HG03097 (cell line): Measurements from ENCODE around the gene GPR183.
A peak's percentile ranks its signal among the peaks of the same experiment; 100 is the strongest.

ENCODE experiments used
- ATAC-seq: cut with Tn5 transposase; IDR thresholded peaks from one replicate; pipeline ENCODE4 v1.9.1; 2021; ENCODE audit not compliant: unreplicated experiment, low FRiP score

The GPR183 gene

GRCh38 chr13:99339736-99340397 is 32.7 kb upstream of the GPR183 start:
- no peak for ATAC-seq

GRCh38 chr13:99339230-99339721 is 32.1 kb upstream of the GPR183 start:
- no peak for ATAC-seq

- ATAC-seq = peak; percentile 70
Measured at GRCh38 chr13:99335603-99336002, 28.4 kb upstream of the GPR183 start.

DNA sequence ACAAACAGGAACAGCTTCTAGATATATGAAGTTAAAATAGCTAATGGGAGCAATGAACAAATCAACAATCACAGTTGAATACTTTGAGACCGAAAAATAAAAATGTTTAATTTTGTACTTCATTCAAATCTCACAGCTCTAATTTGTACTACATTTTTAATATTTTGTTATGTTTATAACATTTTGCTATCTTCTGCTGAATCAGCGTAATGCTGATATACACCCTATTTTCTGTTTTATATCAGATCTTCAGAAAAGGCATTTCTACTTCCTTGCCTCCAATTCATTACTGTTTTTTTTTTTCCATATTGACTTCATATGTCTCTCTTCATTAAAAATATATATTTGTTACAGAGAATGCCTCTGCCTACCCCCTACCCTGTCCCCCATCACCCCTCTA is 27.9 kb upstream of the GPR183 start:
- no peak for ATAC-seq

- ATAC-seq = no peak
Measured at GRCh38 chr13:99334221-99334620, 27.0 kb upstream of the GPR183 start.

DNA sequence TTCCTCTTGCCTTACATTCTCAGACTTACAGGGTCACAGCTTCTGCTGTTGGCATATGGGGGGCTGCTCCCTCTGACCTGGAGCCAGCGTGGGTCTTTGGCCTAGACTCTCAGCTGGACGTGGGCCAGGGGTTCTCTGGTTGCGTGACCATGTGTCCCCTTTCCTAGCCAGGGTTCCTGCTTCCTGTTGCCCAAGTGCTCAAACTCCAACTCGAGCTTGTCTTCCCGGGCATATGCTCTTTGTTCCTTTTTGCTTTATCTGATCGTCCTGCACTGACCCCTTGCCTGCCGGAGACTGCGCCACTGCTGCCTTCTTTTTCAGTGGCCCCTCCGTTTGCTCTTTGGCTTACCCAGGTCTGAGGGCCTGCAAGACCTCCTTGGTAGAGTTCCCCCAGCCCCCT is 25.3 kb upstream of the GPR183 start:
- ATAC-seq = no peak

DNA sequence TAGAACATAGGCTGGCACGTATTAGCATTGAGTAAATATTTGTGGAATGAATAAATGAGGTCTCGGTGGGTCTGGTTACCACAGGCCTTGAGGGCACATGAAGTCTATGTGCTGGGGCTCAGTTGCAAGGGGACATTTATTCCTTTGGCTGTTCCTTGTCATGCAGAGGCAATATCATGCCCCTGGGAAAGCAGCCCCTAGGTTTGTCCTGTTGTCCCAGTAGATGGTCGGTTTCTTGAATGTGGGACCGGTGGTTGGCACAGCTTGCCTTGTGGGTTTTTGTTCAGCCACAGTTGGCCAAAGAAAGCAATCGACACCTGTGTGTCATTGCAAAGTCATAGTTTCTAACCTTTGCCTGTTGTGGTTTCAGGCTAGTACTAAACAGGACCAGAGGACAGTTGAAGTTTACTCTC is 24.7 kb upstream of the GPR183 start:
- ATAC-seq = peak; percentile 78

DNA sequence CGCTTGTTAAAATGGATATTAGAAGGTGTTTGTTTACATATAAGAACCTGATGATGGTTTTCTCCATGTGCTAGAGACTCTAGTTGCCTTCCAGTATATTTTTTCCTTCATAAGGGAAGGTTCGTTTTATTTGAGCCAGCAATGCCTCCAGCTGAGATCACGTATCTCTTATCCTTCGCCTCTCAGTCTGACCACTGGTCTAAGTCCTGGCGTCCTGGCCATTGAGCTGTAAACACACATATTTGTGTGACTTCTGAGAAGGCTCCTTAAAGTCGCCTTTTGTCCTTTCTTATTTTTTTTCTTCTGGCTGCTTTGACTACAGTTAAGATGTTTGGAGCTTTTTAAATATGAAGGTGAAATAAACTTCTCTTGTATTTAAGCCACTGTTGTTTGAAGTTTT is 23.7 kb upstream of the GPR183 start:
- no peak for ATAC-seq

- ATAC-seq = no peak
Measured at GRCh38 chr13:99329477-99329876, 22.3 kb upstream of the GPR183 start.

DNA sequence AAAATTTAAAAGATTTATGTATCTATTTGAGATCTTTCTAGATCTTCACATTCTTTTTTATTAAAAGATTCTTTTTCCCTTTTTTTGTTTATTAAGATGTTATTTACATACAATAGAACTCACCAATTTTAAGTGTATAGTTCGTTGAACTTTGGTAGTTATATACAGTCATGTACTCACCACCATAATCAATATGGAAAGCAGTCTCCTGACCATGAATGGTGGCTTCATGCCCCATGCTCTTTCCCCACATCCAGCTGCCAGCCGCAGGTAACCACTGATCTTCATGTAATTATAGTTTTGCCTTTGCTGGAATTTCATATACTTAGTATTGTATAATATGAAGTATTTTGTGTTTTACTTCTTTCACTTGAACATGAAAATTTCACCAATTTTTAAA is 20.6 kb upstream of the GPR183 start:
- no peak for ATAC-seq

- ATAC-seq = no peak
Measured at GRCh38 chr13:99327126-99327525, 19.9 kb upstream of the GPR183 start.

- ATAC-seq = no peak
Measured at GRCh38 chr13:99326012-99326411, 18.8 kb upstream of the GPR183 start.

- ATAC-seq = no peak
Measured at GRCh38 chr13:99323488-99323887, 16.3 kb upstream of the GPR183 start.

GRCh38 chr13:99322297-99323103 is 15.3 kb upstream of the GPR183 start:
- ATAC-seq = peak; percentile 61

- ATAC-seq = no peak
Measured at GRCh38 chr13:99321709-99322108, 14.5 kb upstream of the GPR183 start.

GRCh38 chr13:99320693-99321481 is 13.7 kb upstream of the GPR183 start:
- ATAC-seq = no peak

- no peak for ATAC-seq
Measured at GRCh38 chr13:99316657-99317256, 9.6 kb upstream of the GPR183 start.

DNA sequence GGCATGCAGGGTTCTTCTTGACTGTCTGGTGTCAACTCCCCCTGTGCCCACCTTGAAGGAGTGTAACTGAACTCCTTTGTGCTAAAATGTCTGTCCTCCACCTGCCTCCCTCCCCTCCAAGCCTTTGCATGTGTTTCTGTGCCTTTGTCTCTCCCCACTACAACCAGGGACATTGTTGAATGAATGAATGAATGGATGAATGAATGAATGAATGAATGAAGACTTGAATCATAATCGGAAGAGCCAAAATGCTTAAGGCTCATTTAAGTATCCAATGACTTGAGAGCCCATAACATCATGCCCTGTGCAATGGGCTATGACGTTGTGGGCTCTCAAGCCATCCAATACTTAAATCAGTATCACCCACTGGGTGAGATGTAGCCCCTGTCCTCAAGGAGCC is 9.0 kb upstream of the GPR183 start:
- ATAC-seq = no peak

DNA sequence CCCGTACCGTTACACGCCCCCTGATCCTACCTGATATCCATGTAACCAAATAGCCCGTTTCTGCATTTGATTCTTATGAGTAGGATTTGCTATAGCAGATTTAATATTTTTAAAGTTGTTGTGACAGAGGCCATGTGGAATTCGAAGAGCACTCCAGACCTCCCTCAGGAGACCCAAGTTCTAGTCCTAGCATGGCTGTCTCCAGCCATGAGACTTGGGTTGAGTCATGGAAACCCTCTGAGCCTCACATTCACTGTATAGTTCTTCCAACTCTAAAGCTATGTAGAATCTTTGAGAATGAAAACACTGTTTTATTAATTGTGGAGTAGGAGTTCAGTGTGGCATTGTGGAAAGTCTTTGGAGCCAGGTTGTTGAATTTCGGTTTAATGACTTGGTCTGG is 8.0 kb upstream of the GPR183 start:
- no peak for ATAC-seq

DNA sequence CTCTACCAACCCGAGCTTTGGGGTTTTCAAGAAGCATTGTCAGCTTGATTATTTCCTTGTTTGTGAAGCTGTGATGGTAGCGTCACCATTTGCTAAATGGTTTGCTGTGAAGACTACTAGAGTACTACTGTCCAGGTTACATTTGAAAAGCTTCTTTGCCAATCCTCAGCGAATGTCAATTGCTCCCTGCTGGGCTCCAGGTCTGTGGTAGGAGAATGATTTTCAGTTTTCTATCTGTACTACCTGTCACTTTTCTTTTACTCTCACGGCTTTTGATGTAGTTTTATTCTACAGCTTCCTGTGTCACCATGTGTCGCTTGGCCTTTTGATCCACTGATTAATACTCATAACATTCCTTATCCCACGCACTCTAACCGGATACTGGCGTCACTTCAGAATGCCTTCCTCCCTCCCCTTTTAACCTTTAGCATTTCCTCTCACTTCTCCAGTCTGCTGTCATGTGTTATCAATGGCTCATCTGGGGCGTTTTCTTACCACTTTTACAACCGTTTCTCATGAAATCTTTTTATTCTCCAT is 7.5 kb upstream of the GPR183 start:
- no peak for ATAC-seq

GRCh38 chr13:99313941-99314340 is 6.7 kb upstream of the GPR183 start:
- no peak for ATAC-seq
